Measurements from ENCODE around the gene ZNF385B. TPM values are rescaled to one million over a fixed set of nuclear protein-coding genes. Genes with fewer than 3 reads are reported as not detected.
"Not testable (repeated sequence)": the region's sequence is repeated elsewhere in the genome, so short reads cannot be mapped to it uniquely, and the experiment has no call there.

The ZNF385B gene
- total and polyA plus RNA-seq, 2 experiments from 2014 or later: 2.7 to 8.2 TPM

DNA sequence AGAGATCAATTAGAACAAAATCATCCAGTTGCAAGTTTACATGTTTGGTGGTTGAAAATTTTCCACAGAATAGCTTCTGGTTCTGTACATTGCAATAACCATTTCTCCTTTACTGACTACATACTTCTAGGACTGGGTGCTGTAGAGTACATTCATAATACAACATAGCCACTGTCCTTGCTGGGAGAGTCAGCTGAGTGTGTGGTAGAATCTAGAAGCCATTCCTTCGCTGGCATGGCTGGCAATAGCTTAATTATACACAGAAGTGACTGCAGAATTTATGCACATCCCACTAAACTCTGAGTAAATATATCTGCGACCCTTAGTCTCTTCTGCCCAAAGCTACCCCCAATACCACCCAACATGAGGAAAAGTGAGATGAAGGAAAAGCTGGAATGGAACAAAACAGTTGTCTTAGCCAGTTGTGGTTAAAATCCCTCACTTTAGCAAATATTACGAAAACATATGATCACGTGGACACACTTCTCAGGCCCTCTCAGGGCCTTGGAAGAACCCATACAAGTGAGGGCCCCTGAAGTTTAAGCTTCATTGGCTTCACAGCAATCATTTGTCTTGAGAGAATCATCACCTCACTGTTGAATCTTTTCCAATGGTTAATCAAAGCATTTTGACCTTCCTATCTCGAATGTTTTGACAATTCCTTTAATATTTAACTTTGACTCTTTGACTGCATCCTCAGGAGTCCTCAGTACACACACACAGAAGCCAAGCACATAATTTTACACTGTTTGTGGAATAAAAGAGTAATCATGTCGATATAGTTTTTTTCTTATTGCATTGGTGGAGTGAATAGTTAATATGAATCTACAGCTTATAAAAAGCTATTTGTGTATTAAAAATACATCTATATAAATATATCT, 225.1 kb downstream of the ZNF385B start:
- no peak overlapping the region for H3K4me3 ChIP-seq
- H3K36me3 ChIP-seq: no peaks in the 10 kb centered on the region
- no peaks in the 10 kb centered on the region for H3K9me3 ChIP-seq (ENCODE audit: low read depth)
- H3K27me3 ChIP-seq: no peaks in the 10 kb centered on the region
- no peak overlapping the region for H3K27ac ChIP-seq
- H3K4me1 ChIP-seq (ENCODE audit: low read depth): peaks cover 9% of the 10 kb centered on the region
- TF ChIP-seq, protein P1, sequence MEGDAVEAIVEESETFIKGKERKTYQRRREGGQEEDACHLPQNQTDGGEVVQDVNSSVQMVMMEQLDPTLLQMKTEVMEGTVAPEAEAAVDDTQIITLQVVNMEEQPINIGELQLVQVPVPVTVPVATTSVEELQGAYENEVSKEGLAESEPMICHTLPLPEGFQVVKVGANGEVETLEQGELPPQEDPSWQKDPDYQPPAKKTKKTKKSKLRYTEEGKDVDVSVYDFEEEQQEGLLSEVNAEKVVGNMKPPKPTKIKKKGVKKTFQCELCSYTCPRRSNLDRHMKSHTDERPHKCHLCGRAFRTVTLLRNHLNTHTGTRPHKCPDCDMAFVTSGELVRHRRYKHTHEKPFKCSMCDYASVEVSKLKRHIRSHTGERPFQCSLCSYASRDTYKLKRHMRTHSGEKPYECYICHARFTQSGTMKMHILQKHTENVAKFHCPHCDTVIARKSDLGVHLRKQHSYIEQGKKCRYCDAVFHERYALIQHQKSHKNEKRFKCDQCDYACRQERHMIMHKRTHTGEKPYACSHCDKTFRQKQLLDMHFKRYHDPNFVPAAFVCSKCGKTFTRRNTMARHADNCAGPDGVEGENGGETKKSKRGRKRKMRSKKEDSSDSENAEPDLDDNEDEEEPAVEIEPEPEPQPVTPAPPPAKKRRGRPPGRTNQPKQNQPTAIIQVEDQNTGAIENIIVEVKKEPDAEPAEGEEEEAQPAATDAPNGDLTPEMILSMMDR (IDR thresholded peaks at IDR 0.05; ENCODE audit: low read depth, low read length): no peak
- DNase-seq (ENCODE audit: low read depth in 1 of 2, low spot score in 1 of 2): no peak

DNA sequence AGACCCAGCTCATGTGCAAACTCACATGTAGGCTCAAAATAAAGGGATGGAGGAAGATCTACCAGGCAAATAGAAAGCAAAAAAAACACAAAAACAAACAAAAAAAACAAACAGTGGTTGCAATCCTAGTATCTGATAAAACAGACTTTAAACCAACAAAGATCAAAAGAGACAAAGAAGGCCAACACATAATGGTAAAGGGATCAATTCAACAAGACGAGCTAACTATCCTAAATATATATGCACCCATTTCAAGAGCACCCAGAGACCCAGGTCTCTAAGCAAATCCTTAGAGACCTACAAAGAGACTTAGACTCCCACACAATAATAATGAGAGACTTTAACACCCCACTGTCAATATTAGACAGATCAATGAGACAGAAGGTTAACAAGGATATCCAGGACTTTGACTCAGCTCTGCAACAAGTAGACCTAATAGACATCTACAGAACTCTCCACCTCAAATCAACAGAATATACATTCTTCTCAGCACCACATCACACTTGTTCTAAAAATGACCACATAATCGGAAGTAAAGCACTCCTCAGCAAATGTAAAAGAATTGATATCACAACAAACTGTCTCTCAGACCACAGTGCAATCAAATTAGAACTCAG, 229.5 kb downstream of the ZNF385B start:
- not testable (repeated sequence) for H3K4me1 ChIP-seq (ENCODE audit: low read depth); H3K36me3 ChIP-seq; H3K4me3 ChIP-seq; H3K27ac ChIP-seq; H3K27me3 ChIP-seq; DNase-seq (ENCODE audit: low read depth in 1 of 2, low spot score in 1 of 2); H3K9me3 ChIP-seq (ENCODE audit: low read depth)

- not testable (repeated sequence) for H3K4me1 ChIP-seq (ENCODE audit: low read depth); H3K4me3 ChIP-seq; H3K9me3 ChIP-seq (ENCODE audit: low read depth); H3K36me3 ChIP-seq; DNase-seq (ENCODE audit: low read depth in 1 of 2, low spot score in 1 of 2); H3K27me3 ChIP-seq; H3K27ac ChIP-seq
Observed at GRCh38 chr2:179629776-179630175, 231.6 kb downstream of the ZNF385B start.

- no peak overlapping the region for H3K27ac ChIP-seq
- H3K4me3 ChIP-seq: no peak overlapping the region
- DNase-seq (ENCODE audit: low read depth in 1 of 2, low spot score in 1 of 2): no peak
- H3K9me3 ChIP-seq (ENCODE audit: low read depth): no peaks in the 10 kb centered on the region
- H3K27me3 ChIP-seq: no peaks in the 10 kb centered on the region
- TF ChIP-seq, protein P1 (IDR thresholded peaks at IDR 0.05; ENCODE audit: low read depth, low read length): no peak
- H3K36me3 ChIP-seq: no peaks in the 10 kb centered on the region
- peaks cover 7% of the 10 kb centered on the region for H3K4me1 ChIP-seq (ENCODE audit: low read depth)
Observed at GRCh38 chr2:179626261-179626660, 235.2 kb downstream of the ZNF385B start.

- Histone ChIP-seq H3K27me3 (no peaks in the 10 kb centered on the region), H3K27ac (no peak overlapping the region), H3K4me1 (ENCODE audit: low read depth) (peaks cover 7% of the 10 kb centered on the region), H3K36me3 (no peaks in the 10 kb centered on the region), H3K4me3 (no peak overlapping the region), H3K9me3 (ENCODE audit: low read depth) (no peaks in the 10 kb centered on the region)
- TF ChIP-seq, protein P1 (IDR thresholded peaks at IDR 0.05; ENCODE audit: low read depth, low read length): no peak
- DNase-seq (ENCODE audit: low read depth in 1 of 2, low spot score in 1 of 2): no peak
Observed at GRCh38 chr2:179622635-179623300, 238.6 kb downstream of the ZNF385B start.

DNA sequence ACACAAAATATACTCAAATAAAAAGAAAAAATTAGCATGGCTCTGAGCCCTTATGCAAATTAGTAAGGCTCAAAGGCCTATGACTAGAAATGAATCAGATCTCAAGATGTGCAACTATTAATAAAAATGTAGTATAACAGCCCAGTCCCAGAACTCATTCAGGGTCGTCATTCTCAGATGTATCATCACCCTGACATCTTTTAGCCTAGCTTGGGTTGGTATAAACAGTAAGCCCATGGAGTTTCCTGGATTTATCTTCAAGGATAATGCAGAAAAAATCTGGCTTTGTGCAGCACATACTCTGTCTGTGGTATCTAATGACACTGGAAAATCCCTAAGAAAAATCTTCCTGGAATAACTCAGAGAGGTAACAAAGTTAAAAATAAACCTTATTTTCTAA, 239.3 kb downstream of the ZNF385B start:
- peaks cover 7% of the 10 kb centered on the region for H3K4me1 ChIP-seq (ENCODE audit: low read depth)
- H3K9me3 ChIP-seq (ENCODE audit: low read depth): no peaks in the 10 kb centered on the region
- H3K36me3 ChIP-seq: no peaks in the 10 kb centered on the region
- no peak overlapping the region for H3K27ac ChIP-seq
- TF ChIP-seq, protein P1 (IDR thresholded peaks at IDR 0.05; ENCODE audit: low read depth, low read length): no peak
- H3K4me3 ChIP-seq: no peak overlapping the region
- H3K27me3 ChIP-seq: no peaks in the 10 kb centered on the region
- DNase-seq (ENCODE audit: low read depth in 1 of 2, low spot score in 1 of 2): no peak
